PC-9 (cell line): ENCODE measurements around the gene MVP. TPM values are rescaled to one million over a fixed set of nuclear protein-coding genes. Genes with fewer than 3 reads are reported as not detected.
A peak's percentile ranks its signal among the peaks of the same experiment; 100 is the strongest.

Experiments
- BruUV-seq: library from RNA; stranded (reverse); fragments of 400-500 nt; replicated peaks from 2 replicates; lab custom pipeline; 2021; lab: Mats Ljungman, UMichigan
- CTCF ChIA-PET: fragments of 300-600 bp; sonication (Branson Sonifier 250); formaldehyde crosslinking; loops from one replicate; lab custom pipeline; 2022; ENCODE audit warnings: antibody characterized with exemption; lab: Charles Lee
- POLR2A ChIA-PET: fragments of 300-600 bp; sonication (Branson Sonifier 250); formaldehyde crosslinking; loops from one replicate; lab custom pipeline; 2022; ENCODE audit warnings: antibody characterized with exemption; ENCODE audit not compliant: unreplicated experiment; lab: Charles Lee
- DNase-seq, 2 experiments: peaks; one replicate each; pipeline versions ENCODE4 v3.0.0 to v3.0.0-alpha.2; 2015 to 2022; ENCODE audit warnings: mixed read lengths in 1 of 2
- H2AFZ ChIP-seq: fragments of 200-600 bp; sonication (generic); 2 replicates; pipeline ENCODE4 v1.8.1; 2017; ENCODE audit warnings: antibody characterized with exemption
- H3F3A ChIP-seq: fragments of 200-600 bp; sonication (generic); 2 replicates; pipeline ENCODE4 v1.8.1; 2017; ENCODE audit warnings: antibody characterized with exemption, mild to moderate bottlenecking, low read depth; ENCODE audit not compliant: insufficient read depth
- H3K27ac ChIP-seq: fragments of 200-600 bp; sonication (generic); 2 replicates; pipeline ENCODE4 v1.6.1; 2016; ENCODE audit warnings: mixed run types
- H3K27me3 ChIP-seq: fragments of 200-600 bp; sonication (generic); 2 replicates; pipeline ENCODE4 v1.6.1; 2016; ENCODE audit warnings: low read depth, mixed run types; ENCODE audit not compliant: insufficient read depth
- H3K36me3 ChIP-seq: fragments of 200-600 bp; sonication (generic); 2 replicates; pipeline ENCODE4 v1.6.1; 2016; ENCODE audit warnings: low read depth, mixed run types
- H3K4me1 ChIP-seq: fragments of 200-600 bp; sonication (generic); replicated peaks from 2 replicates; pipeline ENCODE4 v1.6.1; 2016; ENCODE audit warnings: mixed run types; ENCODE audit not compliant: insufficient read depth
- H3K4me2 ChIP-seq: fragments of 200-600 bp; sonication (generic); 2 replicates; pipeline ENCODE4 v1.6.1; 2017; ENCODE audit warnings: mixed run types
- H3K4me3 ChIP-seq: fragments of 200-600 bp; sonication (generic); 2 replicates; pipeline ENCODE4 v1.6.1; 2016; ENCODE audit warnings: mixed run types
- H3K79me2 ChIP-seq: fragments of 200-600 bp; sonication (generic); 2 replicates; pipeline ENCODE4 v1.6.1; 2017; ENCODE audit warnings: low read depth, mixed run types
- H3K9me2 ChIP-seq: fragments of 200-600 bp; sonication (generic); 2 replicates; pipeline ENCODE4 v1.8.1; 2017; ENCODE audit warnings: mild to moderate bottlenecking; ENCODE audit not compliant: insufficient read depth
- H3K9me3 ChIP-seq: fragments of 200-600 bp; sonication (generic); 2 replicates; pipeline ENCODE4 v1.8.1; 2016; ENCODE audit warnings: low read depth; ENCODE audit not compliant: insufficient read depth
- H4K20me1 ChIP-seq: fragments of 200-600 bp; sonication (generic); 2 replicates; pipeline ENCODE4 v1.8.1; 2017; ENCODE audit not compliant: insufficient read depth
- EZH2 ChIP-seq: fragments of 200-600 bp; sonication (generic); IDR thresholded peaks from 2 replicates; pipeline ENCODE4 v1.8.0; 2017; ENCODE audit warnings: antibody characterized with exemption, low read depth
- intact Hi-C: fragments of 100-400 bp; cut with micrococcal nuclease; formaldehyde crosslinking; loops from one replicate; pipeline ENCODE4 v1.10.0; 2022; ENCODE audit not compliant: unreplicated experiment
- total RNA-seq: library from RNA; stranded (reverse); gene quantifications from 2 replicates; pipeline ENCODE4 v1.2.3, GENCODE V29; 2021
- TF ChIP-seq, protein P1 (sequence below): fragments of 200-600 bp; sonication (generic); conservative IDR thresholded peaks from 2 replicates; pipeline ENCODE4 v1.6.1; 2017; ENCODE audit warnings: mixed run types, antibody characterized with exemption, mild to moderate bottlenecking, moderate library complexity

MVP gene
- total RNA-seq, 1 experiment from 2014 or later: 208 TPM

DNA sequence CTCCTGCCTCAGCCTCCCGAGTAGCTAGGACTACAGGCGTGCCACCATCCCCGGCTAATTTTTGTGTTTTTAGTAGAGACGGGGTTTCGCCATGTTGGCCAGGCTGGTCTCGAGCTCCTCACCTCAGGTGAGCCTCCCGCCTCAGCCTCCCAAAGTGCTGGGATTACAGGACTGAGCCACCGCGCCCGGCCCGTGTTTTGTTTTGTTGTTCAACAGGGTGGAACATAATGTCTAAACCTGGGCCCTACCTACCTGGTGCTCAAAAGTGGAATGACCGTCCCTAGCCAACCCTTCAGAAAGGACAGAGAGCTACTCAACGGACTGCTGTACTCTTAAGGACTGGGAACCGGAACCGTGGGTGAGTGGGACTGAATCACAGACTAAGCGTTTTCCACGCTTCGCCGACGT, 30.5 kb upstream of the MVP start:
- Histone ChIP-seq H3F3A (peaks cover 10% of the 10 kb centered on the region), H3K4me1 (peaks cover 19% of the 10 kb centered on the region), H3K36me3 (no peaks in the 10 kb centered on the region), H3K9me3 (no peaks in the 10 kb centered on the region), H3K4me2 (peak overlapping the region; percentile 94), H3K79me2 (peaks cover 42% of the 10 kb centered on the region), H2AFZ (peak overlapping the region; percentile 98), H4K20me1 (0 out of 2 replicates have a peak, but pooled peaks cover 9% of the 10 kb centered on the region), H3K4me3 (peak overlapping the region; percentile 94), H3K9me2 (no peaks in the 10 kb centered on the region), H3K27ac (no peak overlapping the region), H3K27me3 (no peaks in the 10 kb centered on the region)
- peak in 1 of 2 experiments; percentile 27 for DNase-seq
- CTCF ChIA-PET: interaction anchor here (0.6 to 1.6 kb wide), 3 partner anchors 26 to 60 kb away, joined by 3 to 7 read pairs (median 4); partner anchors contain the start of gene PAGR1
- intact Hi-C loops: loop anchor here (1.0 kb wide), 3 partner anchors 16 to 89 kb away; no protein-coding TSS in a partner anchor
- POLR2A ChIA-PET: interaction anchor here (0.5 to 1.5 kb wide), 5 partner anchors 15 to 197 kb away, joined by 3 to 18 read pairs (median 4); partner anchors contain the start of gene PRRT2
- TF ChIP-seq EZH2: no peak
- TF ChIP-seq, protein P1, sequence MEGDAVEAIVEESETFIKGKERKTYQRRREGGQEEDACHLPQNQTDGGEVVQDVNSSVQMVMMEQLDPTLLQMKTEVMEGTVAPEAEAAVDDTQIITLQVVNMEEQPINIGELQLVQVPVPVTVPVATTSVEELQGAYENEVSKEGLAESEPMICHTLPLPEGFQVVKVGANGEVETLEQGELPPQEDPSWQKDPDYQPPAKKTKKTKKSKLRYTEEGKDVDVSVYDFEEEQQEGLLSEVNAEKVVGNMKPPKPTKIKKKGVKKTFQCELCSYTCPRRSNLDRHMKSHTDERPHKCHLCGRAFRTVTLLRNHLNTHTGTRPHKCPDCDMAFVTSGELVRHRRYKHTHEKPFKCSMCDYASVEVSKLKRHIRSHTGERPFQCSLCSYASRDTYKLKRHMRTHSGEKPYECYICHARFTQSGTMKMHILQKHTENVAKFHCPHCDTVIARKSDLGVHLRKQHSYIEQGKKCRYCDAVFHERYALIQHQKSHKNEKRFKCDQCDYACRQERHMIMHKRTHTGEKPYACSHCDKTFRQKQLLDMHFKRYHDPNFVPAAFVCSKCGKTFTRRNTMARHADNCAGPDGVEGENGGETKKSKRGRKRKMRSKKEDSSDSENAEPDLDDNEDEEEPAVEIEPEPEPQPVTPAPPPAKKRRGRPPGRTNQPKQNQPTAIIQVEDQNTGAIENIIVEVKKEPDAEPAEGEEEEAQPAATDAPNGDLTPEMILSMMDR: no peak
- BruUV-seq: TSS peak; percentile 90

DNA sequence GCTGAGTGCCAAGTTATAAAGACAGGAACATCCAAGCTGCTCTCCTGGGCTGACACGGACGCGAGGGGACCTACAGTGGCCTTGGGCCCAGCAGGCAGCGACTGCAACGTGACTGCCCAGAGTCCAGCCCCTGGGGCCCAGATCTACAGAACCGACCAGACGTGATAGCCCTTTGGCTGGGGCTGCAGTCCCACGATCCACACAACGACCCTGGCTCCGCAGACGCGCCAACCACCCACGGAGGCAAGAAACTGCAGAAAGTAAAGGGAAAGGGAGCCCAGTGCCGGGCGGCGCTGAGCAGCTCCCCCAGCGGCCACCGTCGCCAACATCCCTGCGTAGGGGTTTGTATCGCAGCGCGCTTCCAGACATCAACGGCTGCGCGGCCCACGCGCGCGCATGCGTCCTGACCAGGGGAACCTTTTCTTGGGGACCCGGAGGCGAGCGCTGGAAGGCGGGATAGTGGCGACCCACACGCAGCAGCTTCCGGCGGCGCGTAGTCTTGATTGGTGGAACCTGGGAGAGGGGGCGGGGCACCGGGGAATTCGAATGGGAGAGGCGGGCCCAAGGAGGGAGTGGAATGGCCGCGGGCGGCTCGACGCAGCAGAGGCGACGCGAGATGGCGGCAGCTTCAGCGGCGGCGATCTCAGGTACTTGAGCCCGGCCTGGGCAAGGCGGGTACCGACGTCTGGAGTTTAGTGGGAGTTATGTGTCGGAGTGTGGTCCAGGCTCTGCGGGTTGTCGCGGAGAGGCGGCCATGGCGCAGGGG, 29.9 kb upstream of the MVP start, which contains the start of gene KIF22:
Gene KIF22 (plus strand): TSS at position 569 of the 766 bp plus-strand sequence. CDS start 9 bp downstream, at position 578.
- Histone ChIP-seq H3K4me1 (peaks cover 17% of the 10 kb centered on the region), H3K9me3 (no peaks in the 10 kb centered on the region), H3K9me2 (no peaks in the 10 kb centered on the region), H3K36me3 (no peaks in the 10 kb centered on the region), H3K4me2 (peak within 1 kb of the TSS; percentile 94), H3K79me2 (peaks cover 48% of the 10 kb centered on the region), H3K27ac (0 out of 2 replicates have a peak within 1 kb of the TSS, but pooled peaks have one; percentile 10), H4K20me1 (0 out of 2 replicates have a peak, but pooled peaks cover 9% of the 10 kb centered on the region), H3K27me3 (no peaks in the 10 kb centered on the region), H3F3A (peaks cover 10% of the 10 kb centered on the region), H2AFZ (peak within 1 kb of the TSS; percentile 98), H3K4me3 (peak within 1 kb of the TSS; percentile 94)
- intact Hi-C loops: loop anchor here (1.0 kb wide), 3 partner anchors 15 to 90 kb away; no protein-coding TSS in a partner anchor
- BruUV-seq: no TSS peak
- CTCF ChIA-PET: interaction anchor here (0.6 to 1.6 kb wide), 3 partner anchors 25 to 61 kb away, joined by 3 to 7 read pairs (median 4); partner anchors contain the start of gene PAGR1
- peak; percentile 96 to 100 for DNase-seq
- TF ChIP-seq, protein P1: peak; percentile 81
- no peak for TF ChIP-seq EZH2
- POLR2A ChIA-PET: interaction anchor here (0.5 to 1.5 kb wide), 8 partner anchors 14 to 197 kb away, joined by 3 to 18 read pairs (median 4); partner anchors contain the start of gene PRRT2
